Fibroblast of peridontal ligament (primary cell): Measurements from ENCODE around the gene MED10.

Experiments
- DNase-seq: peaks from one replicate; pipeline ENCODE4 v3.0.0-alpha.2; 2010; ENCODE audit errors: extremely low read depth

The MED10 gene

GRCh38 chr5:6377905-6378765 lies at the start of gene MED10:
Gene MED10 (minus strand): TSS chr5:6378547. CDS start chr5:6378483, 64 bp downstream.
- DNase-seq = peak; percentile 91

GRCh38 chr5:6427694-6428093 lies 49.3 kb upstream of the MED10 start:
- DNase-seq = no peak

GRCh38 chr5:6424700-6425099 lies 46.4 kb upstream of the MED10 start:
- no peak for DNase-seq

- DNase-seq = no peak
Observed at GRCh38 chr5:6424110-6424659, 45.8 kb upstream of the MED10 start.

- DNase-seq = no peak
Observed at GRCh38 chr5:6423327-6424109, 45.2 kb upstream of the MED10 start.

- no peak for DNase-seq
Observed at GRCh38 chr5:6419340-6419852, 41.0 kb upstream of the MED10 start.

- no peak for DNase-seq
Observed at GRCh38 chr5:6418679-6419276, 40.4 kb upstream of the MED10 start.

GRCh38 chr5:6417657-6418056 lies 39.3 kb upstream of the MED10 start:
- DNase-seq = no peak

GRCh38 chr5:6412811-6413210 lies 34.5 kb upstream of the MED10 start:
- DNase-seq = no peak

GRCh38 chr5:6411141-6411540 lies 32.8 kb upstream of the MED10 start:
- DNase-seq = no peak

- no peak for DNase-seq
Observed at GRCh38 chr5:6410421-6410820, 32.1 kb upstream of the MED10 start.

- DNase-seq = no peak
Observed at GRCh38 chr5:6408627-6409446, 30.5 kb upstream of the MED10 start.

GRCh38 chr5:6408260-6408596 lies 29.9 kb upstream of the MED10 start:
- DNase-seq = no peak

- DNase-seq = no peak
Observed at GRCh38 chr5:6407558-6408259, 29.4 kb upstream of the MED10 start.

- DNase-seq = no peak
Observed at GRCh38 chr5:6405591-6405990, 27.2 kb upstream of the MED10 start.

GRCh38 chr5:6404129-6404528 lies 25.8 kb upstream of the MED10 start:
- DNase-seq = peak; percentile 2

GRCh38 chr5:6403416-6403815 lies 25.1 kb upstream of the MED10 start:
- no peak for DNase-seq

GRCh38 chr5:6402939-6403338 lies 24.6 kb upstream of the MED10 start:
- no peak for DNase-seq

GRCh38 chr5:6401410-6401809 lies 23.1 kb upstream of the MED10 start:
- no peak for DNase-seq
